Immature natural killer cell (primary cell): ENCODE results near the gene UBE2B. TPM values are rescaled to one million over a fixed set of nuclear protein-coding genes. Genes with fewer than 3 reads are reported as not detected.
"Not testable (repeated sequence)": the region's sequence is repeated elsewhere in the genome, so short reads cannot be mapped to it uniquely, and the experiment has no call there.

Experiments
- DNase-seq, 3 donors: peaks; one replicate each; pipeline ENCODE4 v3.0.0; 2022; ENCODE audit warnings: mixed read lengths in 1 of 3
- H3K27ac Mint-ChIP-seq, 6 donors: one replicate each; pipeline ENCODE4 v1.8.0; 2020; ENCODE audit warnings: mixed read lengths in 6 of 6, mild to moderate bottlenecking in 5 of 6, inconsistent platforms in 4 of 6, moderate library complexity in 3 of 6
- H3K27me3 Mint-ChIP-seq, 3 donors: one replicate each; pipeline ENCODE4 v1.8.0; 2020 to 2021; ENCODE audit warnings: low read depth in 3 of 3, mild to moderate bottlenecking in 3 of 3, mixed read lengths in 3 of 3, moderate library complexity in 3 of 3, inconsistent platforms in 1 of 3
- H3K36me3 Mint-ChIP-seq, 3 donors: one replicate each; pipeline ENCODE4 v1.8.0; 2020; ENCODE audit warnings: mixed read lengths in 3 of 3, inconsistent platforms in 2 of 3, mild to moderate bottlenecking in 2 of 3
- H3K4me1 Mint-ChIP-seq, 2 donors: one replicate each; pipeline ENCODE4 v1.8.0; 2020; ENCODE audit warnings: inconsistent platforms in 2 of 2, mild to moderate bottlenecking in 2 of 2, mixed read lengths in 2 of 2, moderate library complexity in 1 of 2
- H3K4me3 Mint-ChIP-seq, 5 donors: one replicate each; pipeline ENCODE4 v1.8.0; 2020; ENCODE audit warnings: mild to moderate bottlenecking in 5 of 5, mixed read lengths in 5 of 5, inconsistent platforms in 3 of 5, moderate library complexity in 3 of 5
- H3K9me3 Mint-ChIP-seq, 6 donors: one replicate each; pipeline ENCODE4 v1.8.0; 2020; ENCODE audit warnings: mild to moderate bottlenecking in 6 of 6, mixed read lengths in 6 of 6, inconsistent platforms in 4 of 6, moderate library complexity in 3 of 6
- polyA plus RNA-seq, 3 donors: library from polyadenylated mRNA; unstranded; fragments of 300-500 nt; fragmentation: Illumina TruSeq; gene quantifications; one replicate each; pipeline ENCODE4 v1.2.3, GENCODE V29; 2021

Gene UBE2B
- polyA plus RNA-seq, 3 donors from 2014 or later = 44.0 to 82.8 (median 72.8) TPM

DNA sequence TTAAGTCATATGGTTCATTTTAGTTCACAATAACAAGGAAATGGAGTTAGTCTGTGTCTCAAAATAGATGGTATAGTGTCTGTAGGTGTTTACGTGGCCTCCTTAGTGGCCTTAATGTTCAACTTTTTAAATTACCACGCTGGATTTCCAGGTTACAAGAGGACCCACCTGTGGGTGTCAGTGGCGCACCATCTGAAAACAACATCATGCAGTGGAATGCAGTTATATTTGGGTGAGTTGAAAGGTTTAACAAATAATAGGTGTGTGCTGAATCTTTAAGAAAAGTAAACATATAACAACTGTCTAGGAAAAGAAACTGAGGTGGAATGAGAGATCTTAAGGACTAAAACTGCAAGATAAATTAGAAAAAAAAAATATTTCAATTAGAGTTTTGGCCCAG is 2.9 kb downstream of the UBE2B start:
- Mint-ChIP-seq H3K36me3 (peaks cover 0 to 7% (median 3%) of the 10 kb centered on the region in 3 donors), H3K4me1 (peaks cover 58 to 83% of the 10 kb centered on the region in 2 donors), H3K9me3 (peaks cover 0 to 2% (median 0%) of the 10 kb centered on the region in 6 donors), H3K27me3 (peaks cover 17 to 21% (median 19%) of the 10 kb centered on the region in 3 donors), H3K4me3 (peak overlapping the region in 1 of 5 donors; percentile 32), H3K27ac (peak overlapping the region in 5 of 6 donors; percentile 6 to 76 (median 48))
- peak in 1 of 3 donors; percentile 10 for DNase-seq

GRCh38 chr5:134380346-134380745 is 9.0 kb downstream of the UBE2B start:
- H3K27ac Mint-ChIP-seq = peak overlapping the region in 4 of 6 donors; percentile 17 to 76 (median 50)
- H3K36me3 Mint-ChIP-seq = peaks cover 3 to 24% (median 11%) of the 10 kb centered on the region in 3 donors
- DNase-seq = no peak
- peaks cover 27 to 63% of the 10 kb centered on the region in 2 donors for H3K4me1 Mint-ChIP-seq
- no peaks in the 10 kb centered on the region for H3K9me3 Mint-ChIP-seq
- H3K27me3 Mint-ChIP-seq = no peaks in the 10 kb centered on the region
- H3K4me3 Mint-ChIP-seq = no peak overlapping the region

DNA sequence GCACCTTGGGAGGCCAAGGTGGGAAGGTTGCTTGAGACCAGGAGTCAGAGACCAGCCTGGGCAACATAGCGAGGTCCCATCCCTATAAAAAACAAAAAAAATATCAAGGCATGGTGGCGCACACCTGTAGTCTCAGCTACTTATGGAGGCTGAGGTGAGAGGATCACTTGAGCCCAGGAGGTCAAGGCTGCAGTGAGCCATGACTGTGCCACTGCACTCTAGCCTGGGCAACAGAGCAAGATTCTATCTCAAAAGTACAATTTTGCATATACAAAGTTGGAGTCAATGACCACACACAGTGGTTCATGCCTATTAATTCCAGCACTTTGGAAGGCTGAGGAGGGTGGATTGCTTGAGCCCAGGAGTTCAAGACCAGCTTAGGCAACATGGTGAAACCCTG is 10.8 kb downstream of the UBE2B start:
- Mint-ChIP-seq H3K4me1 (peaks cover 21 to 46% of the 10 kb centered on the region in 2 donors), H3K36me3 (peaks cover under 1 to 24% (median 11%) of the 10 kb centered on the region in 3 donors)
- H3K4me3 Mint-ChIP-seq, H3K27ac Mint-ChIP-seq, H3K9me3 Mint-ChIP-seq, H3K27me3 Mint-ChIP-seq, DNase-seq: not testable (repeated sequence)

DNA sequence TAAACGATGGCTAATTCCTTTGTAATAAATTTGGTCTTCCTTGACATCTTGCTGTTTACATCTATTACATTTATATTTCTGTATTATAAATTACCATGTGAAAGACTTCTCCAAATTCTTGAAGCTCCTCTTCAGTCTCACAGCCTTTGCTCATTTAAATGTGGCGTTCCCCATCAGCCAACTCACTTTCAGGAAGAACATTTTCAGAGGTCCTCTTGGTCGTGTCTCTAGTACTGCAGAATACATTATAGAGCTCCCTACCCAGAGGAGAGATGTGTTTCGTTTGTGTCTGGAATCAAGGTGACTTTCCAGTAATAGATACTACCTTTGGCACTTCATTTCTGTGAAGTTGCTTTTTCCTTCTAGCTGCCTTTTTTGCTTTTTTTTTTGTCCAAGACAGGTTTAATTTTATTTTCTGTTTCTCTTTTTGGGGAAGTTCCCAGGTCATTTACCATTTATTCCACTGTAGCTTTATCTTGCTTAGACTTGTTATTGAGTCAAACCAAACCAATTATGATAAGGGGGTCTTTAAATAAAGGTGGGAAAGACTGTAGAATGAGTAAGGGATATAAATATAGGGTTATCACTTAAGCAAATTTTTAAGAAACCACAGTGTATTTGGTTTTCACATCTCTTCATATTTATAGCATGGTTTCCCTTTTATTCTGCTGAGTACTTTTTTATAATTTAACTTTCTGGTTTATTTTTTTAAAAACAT is 12.8 kb downstream of the UBE2B start:
- no peaks in the 10 kb centered on the region for H3K27me3 Mint-ChIP-seq
- H3K4me1 Mint-ChIP-seq = peaks cover 7 to 31% of the 10 kb centered on the region in 2 donors
- H3K36me3 Mint-ChIP-seq = peaks cover 6 to 34% (median 19%) of the 10 kb centered on the region in 3 donors
- H3K4me3 Mint-ChIP-seq = no peak overlapping the region
- H3K27ac Mint-ChIP-seq = peak overlapping the region in 5 of 6 donors; percentile 19 to 79 (median 57)
- no peak for DNase-seq
- H3K9me3 Mint-ChIP-seq = no peaks in the 10 kb centered on the region

DNA sequence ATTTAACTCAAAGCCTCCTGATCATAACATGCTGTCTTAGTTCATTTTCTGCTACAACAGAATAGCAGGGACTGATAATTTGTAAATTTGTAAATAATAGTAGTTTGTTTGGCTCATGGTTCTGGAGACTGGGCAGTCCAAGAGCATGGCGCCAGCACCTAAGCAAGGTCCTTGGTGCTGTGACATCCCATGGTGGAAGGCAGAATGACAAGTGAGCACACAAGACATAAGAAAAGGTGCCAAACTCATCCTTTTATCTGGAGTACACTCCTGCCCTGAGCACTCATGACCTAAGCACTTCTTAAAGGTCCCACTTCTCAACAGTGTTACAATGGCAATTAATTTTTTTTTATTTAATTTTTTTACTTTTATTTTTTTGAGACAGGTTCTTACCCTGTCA is 16.1 kb downstream of the UBE2B start:
- H3K27ac Mint-ChIP-seq = peak overlapping the region in 2 of 6 donors; percentile 29 to 46
- no peak for DNase-seq
- peaks cover 9 to 50% (median 32%) of the 10 kb centered on the region in 3 donors for H3K36me3 Mint-ChIP-seq
- no peaks in the 10 kb centered on the region for H3K9me3 Mint-ChIP-seq
- no peaks in the 10 kb centered on the region for H3K27me3 Mint-ChIP-seq
- peaks cover 3 to 22% of the 10 kb centered on the region in 2 donors for H3K4me1 Mint-ChIP-seq
- no peak overlapping the region for H3K4me3 Mint-ChIP-seq

DNA sequence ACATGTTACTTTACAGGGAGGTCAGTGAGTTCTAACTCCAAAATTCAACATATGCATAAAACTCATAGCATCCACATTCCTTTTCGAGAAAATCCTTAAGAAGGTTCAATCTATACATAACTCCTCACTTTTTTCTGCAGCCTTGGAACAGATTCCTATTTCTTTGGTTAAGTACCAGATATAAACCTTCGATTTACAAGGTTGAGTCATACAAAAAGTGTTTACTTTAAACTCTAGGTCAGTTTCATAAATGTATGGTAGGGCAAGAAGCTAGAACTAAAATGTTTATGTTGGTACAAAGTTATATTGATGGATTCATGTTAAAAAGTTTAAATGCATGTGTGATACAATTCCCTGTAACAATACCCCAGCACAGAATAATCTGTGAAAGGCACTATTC is 20.9 kb downstream of the UBE2B start:
- no peak for DNase-seq
- H3K4me1 Mint-ChIP-seq = peaks cover 0 to 16% of the 10 kb centered on the region in 2 donors
- H3K27ac Mint-ChIP-seq = no peak overlapping the region
- no peaks in the 10 kb centered on the region for H3K27me3 Mint-ChIP-seq
- H3K36me3 Mint-ChIP-seq = peaks cover 15 to 38% (median 25%) of the 10 kb centered on the region in 3 donors
- no peaks in the 10 kb centered on the region for H3K9me3 Mint-ChIP-seq
- no peak overlapping the region for H3K4me3 Mint-ChIP-seq

- peaks cover 10 to 27% (median 13%) of the 10 kb centered on the region in 3 donors for H3K36me3 Mint-ChIP-seq
Measured at GRCh38 chr5:134394932-134395331, 23.6 kb downstream of the UBE2B start.

GRCh38 chr5:134396274-134396673 is 24.9 kb downstream of the UBE2B start:
- peak overlapping the region in 2 of 6 donors; percentile 40 to 66 for H3K27ac Mint-ChIP-seq
- no peaks in the 10 kb centered on the region for H3K27me3 Mint-ChIP-seq
- DNase-seq = no peak
- H3K4me1 Mint-ChIP-seq = peaks cover 0 to 11% of the 10 kb centered on the region in 2 donors
- no peak overlapping the region for H3K4me3 Mint-ChIP-seq
- H3K36me3 Mint-ChIP-seq = peaks cover 10 to 19% (median 12%) of the 10 kb centered on the region in 3 donors
- H3K9me3 Mint-ChIP-seq = no peaks in the 10 kb centered on the region

More at GRCh38 chr5:134394932-134395331, 23.6 kb downstream of the UBE2B start:
- Mint-ChIP-seq H3K4me3 (no peak overlapping the region), H3K27me3 (no peaks in the 10 kb centered on the region), H3K4me1 (peaks cover 0 to 15% of the 10 kb centered on the region in 2 donors), H3K9me3 (no peaks in the 10 kb centered on the region), H3K27ac (no peak overlapping the region)
- no peak for DNase-seq

DNA sequence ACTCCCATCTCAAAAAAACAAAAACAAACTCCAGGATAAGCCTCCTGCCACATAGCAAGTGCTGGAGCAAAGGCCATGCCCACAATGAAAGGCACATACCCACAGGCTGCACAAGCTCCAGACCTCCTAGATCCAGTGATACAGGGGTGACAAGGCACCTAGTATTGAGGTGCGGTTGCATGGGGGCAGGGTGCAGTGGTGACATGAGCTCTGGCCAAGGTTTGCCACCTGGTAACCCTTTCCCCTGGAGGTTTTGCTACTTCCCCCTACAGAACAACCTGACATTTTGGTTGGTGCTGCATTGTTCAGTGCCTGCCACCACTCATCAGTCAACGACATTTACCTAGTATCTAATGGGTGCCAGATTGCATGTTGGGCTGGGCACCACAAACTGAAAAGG is 25.8 kb downstream of the UBE2B start:
- Mint-ChIP-seq H3K27me3 (no peaks in the 10 kb centered on the region), H3K4me1 (peaks cover 0 to 11% of the 10 kb centered on the region in 2 donors), H3K27ac (peak overlapping the region in 3 of 6 donors; percentile 44 to 55 (median 53)), H3K9me3 (no peaks in the 10 kb centered on the region), H3K4me3 (no peak overlapping the region), H3K36me3 (peaks cover 10 to 17% (median 14%) of the 10 kb centered on the region in 3 donors)
- DNase-seq = no peak

DNA sequence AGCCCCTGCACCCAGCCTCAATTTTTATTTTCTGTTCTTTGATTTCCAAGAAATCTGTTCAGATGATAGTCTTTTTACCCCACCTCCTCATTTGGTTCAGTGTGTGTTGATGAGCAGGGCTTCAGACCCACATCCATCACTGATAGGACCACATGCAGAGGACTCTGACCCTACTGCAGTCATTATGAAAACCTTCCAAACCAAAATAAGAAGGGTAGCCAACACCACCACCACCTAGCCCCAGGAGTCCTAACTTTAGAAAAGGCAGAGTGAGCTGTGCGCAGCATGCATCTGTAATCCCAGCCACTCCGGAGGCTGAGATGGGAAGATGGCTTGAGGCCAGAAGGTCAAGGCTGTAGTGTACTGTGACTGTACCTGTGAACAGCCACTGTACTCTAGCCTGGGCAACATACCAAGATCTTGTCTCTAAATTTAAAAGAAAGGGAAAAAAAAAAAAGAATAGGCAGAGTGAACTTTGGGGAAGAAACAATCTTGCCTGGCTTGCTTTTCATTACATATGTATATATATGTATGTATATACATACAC is 27.3 kb downstream of the UBE2B start:
- Mint-ChIP-seq H3K4me3 (no peak overlapping the region), H3K27ac (peak overlapping the region in 1 of 6 donors; percentile 35), H3K4me1 (peaks cover 0 to 9% of the 10 kb centered on the region in 2 donors), H3K36me3 (peaks cover 7 to 16% (median 15%) of the 10 kb centered on the region in 3 donors), H3K9me3 (no peaks in the 10 kb centered on the region), H3K27me3 (no peaks in the 10 kb centered on the region)
- no peak for DNase-seq

DNA sequence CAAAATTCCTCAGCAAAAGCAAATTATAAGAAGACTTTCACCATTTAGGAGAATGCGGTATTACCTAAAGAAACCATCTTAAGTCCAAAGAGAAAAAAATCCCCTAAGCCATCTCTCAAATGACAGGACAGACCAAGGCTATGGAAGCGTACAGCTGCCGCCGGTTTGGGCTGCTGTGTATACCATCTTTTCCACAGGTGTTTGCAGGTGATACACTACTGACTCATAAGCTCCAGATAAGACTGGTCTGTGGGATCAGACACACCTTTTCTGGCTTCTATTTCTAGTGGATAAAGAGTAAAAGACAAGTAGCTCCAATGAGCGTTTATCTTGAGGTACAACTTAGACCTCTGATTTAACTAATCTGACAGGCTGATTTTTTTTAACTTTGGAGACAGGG is 32.6 kb downstream of the UBE2B start:
- Mint-ChIP-seq H3K9me3 (no peaks in the 10 kb centered on the region), H3K27me3 (no peaks in the 10 kb centered on the region), H3K36me3 (peaks cover 3 to 11% (median 9%) of the 10 kb centered on the region in 3 donors), H3K4me1 (peaks cover 1% of the 10 kb centered on the region in 2 donors), H3K27ac (peak overlapping the region in 1 of 6 donors; percentile 17), H3K4me3 (no peak overlapping the region)
- no peak for DNase-seq

GRCh38 chr5:134406390-134406789 is 35.0 kb downstream of the UBE2B start:
- Mint-ChIP-seq H3K36me3 (peaks cover 3 to 9% (median 8%) of the 10 kb centered on the region in 3 donors), H3K27me3 (peaks cover 0 to under 1% (median 0%) of the 10 kb centered on the region in 3 donors), H3K4me1 (peaks cover 24 to 26% of the 10 kb centered on the region in 2 donors), H3K27ac (no peak overlapping the region), H3K9me3 (no peaks in the 10 kb centered on the region), H3K4me3 (no peak overlapping the region)
- DNase-seq = no peak

DNA sequence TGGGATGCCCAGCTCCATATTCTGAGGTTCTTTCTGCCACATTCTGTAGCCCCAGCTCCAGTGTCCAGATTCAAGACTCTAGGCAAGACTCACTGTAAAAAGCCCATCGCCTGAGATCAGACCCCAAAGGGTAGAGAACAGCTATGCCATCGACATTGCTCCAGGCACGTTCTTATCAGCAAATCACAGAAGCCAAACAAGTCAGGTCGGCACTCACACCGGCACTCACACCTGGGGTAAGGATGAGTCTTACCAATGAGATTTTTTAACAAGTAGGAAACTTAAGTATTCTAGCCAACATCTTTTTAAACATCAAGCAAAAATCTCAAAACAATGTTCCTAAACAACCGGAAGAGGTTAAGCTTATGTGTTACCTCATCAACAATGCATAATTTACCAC is 38.0 kb downstream of the UBE2B start:
- Mint-ChIP-seq H3K27ac (peak overlapping the region in 5 of 6 donors; percentile 14 to 82 (median 62)), H3K27me3 (peaks cover 0 to 3% (median 0%) of the 10 kb centered on the region in 3 donors), H3K36me3 (no peaks in the 10 kb centered on the region), H3K4me1 (peaks cover 35 to 37% of the 10 kb centered on the region in 2 donors), H3K4me3 (peak overlapping the region in 4 of 5 donors; percentile 41 to 66 (median 61)), H3K9me3 (no peaks in the 10 kb centered on the region)
- DNase-seq = no peak

- Mint-ChIP-seq H3K36me3 (no peaks in the 10 kb centered on the region), H3K9me3 (no peaks in the 10 kb centered on the region), H3K4me1 (peaks cover 35 to 37% of the 10 kb centered on the region in 2 donors), H3K27ac (peak overlapping the region; percentile 82 to 91 (median 88)), H3K27me3 (peaks cover 0 to 3% (median 0%) of the 10 kb centered on the region in 3 donors), H3K4me3 (peak overlapping the region; percentile 87 to 93 (median 90))
- DNase-seq = no peak
Measured at GRCh38 chr5:134410822-134411221, 39.5 kb downstream of the UBE2B start.
